GM10266 (cell line): ENCODE results near the gene SP7.
"Not testable (repeated sequence)": the region's sequence is repeated elsewhere in the genome, so short reads cannot be mapped to it uniquely, and the experiment has no call there.

Experiments
- DNase-seq: peaks from one replicate; pipeline ENCODE4 v3.0.0; 2012; ENCODE audit errors: extremely low spot score
- CTCF ChIP-seq: IDR thresholded peaks from 2 replicates; pipeline ENCODE4 v1.5.1; 2012; ENCODE audit warnings: mild to moderate bottlenecking, low read depth; ENCODE audit not compliant: control insufficient read depth, insufficient read depth; ENCODE audit errors: missing control alignments

Gene SP7

DNA sequence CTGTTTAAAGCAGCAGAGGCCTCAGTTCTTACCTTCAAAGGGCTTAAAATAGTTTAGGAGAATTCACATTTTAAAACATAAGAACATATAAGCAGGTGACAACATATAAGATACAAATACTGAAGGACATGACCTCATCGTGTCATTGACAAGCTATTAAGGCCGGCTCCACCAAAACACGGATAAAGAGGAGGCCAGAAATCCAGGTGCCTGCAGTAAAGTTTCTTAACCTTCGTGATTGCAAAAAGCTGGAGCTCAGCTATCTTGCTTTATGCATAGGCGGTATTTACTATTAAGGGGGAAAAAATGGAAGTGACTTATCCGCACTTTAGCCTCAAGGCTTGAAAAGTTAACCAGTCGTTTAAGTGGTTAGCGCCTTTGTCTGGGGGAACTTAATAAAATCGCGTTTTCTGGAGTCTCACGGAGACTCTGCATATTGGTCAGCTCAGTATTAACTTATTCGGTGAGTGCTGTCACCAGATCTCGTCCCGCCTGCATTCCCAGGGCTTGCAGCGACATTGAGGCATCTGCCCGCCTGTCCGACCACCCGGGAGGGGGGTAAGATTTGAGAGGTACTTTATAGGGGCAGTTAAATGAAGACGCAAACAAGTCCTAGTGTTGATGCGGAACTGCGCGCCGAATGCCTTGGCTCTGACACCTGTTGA is 42.7 kb upstream of the SP7 start:
- DNase-seq = no peak

GRCh38 chr12:53378222-53378621 is 42.1 kb upstream of the SP7 start:
- TF ChIP-seq CTCF = no peak
- DNase-seq = no peak

More for the DNA sequence above, 42.7 kb upstream of the SP7 start:
- no peak for TF ChIP-seq CTCF

GRCh38 chr12:53376747-53377146 is 40.6 kb upstream of the SP7 start:
- no peak for TF ChIP-seq CTCF
- DNase-seq = no peak

- DNase-seq = not testable (repeated sequence)
Observed at GRCh38 chr12:53374277-53374676, 38.1 kb upstream of the SP7 start.

GRCh38 chr12:53373554-53374133 is 37.5 kb upstream of the SP7 start:
- DNase-seq = not testable (repeated sequence)

DNA sequence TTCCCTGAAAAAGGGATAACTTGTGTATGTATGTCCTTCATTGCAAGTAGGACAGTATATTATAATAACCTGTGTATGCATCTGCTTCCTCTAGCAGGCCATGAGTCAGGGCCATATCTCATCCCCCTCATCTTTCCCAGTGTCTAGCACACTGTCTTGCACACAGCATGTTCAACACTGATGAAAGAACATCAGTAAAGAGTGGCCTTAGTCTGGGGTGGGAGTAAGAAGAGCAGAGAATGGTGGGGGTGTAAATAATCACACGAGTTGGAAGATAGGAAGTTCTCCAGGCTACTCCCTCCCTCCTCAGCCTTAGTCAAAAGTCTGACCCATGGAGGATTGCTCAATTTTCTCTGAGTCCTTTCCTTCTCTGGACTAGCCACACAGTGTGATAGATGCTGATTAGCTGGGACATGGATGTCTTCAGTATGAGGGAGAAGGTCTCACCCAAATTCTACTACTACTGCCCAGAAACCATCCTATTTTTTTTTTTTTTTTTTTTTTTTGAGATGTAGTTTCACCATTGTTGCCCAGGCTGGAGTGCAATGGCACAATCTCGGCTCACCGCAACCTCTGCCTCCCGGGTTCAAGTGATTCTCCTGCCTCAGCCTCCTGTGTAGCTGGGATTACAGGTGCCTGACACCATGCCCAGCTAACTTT is 29.2 kb upstream of the SP7 start:
- DNase-seq = no peak
- TF ChIP-seq CTCF = no peak

GRCh38 chr12:53361638-53362037 is 25.5 kb upstream of the SP7 start:
- DNase-seq = not testable (repeated sequence)

GRCh38 chr12:53358836-53359419 is 22.8 kb upstream of the SP7 start:
- TF ChIP-seq CTCF = no peak
- no peak for DNase-seq

DNA sequence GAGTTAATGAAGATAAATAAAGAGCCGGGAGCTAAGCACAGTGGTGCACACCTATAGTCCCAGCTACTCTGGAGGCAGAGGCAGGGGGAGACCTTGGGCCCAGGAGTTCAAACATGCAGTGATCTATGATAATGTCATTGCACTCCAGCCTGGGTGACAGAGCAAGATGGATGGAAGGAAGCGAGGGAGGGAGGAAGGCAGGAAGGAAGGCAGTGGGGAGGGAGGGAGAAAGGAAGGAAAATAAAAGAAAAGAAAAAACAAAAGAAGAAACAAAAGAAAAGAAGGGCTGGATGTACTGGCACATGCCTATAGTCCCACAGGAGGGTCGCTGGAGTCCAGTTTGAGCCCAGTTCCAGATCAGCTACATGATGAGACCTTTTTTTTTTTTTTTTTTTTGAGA is 19.0 kb upstream of the SP7 start:
- no peak for TF ChIP-seq CTCF
- no peak for DNase-seq
